RWPE1 (cell line): ENCODE results near the gene THAP4.

Experiments used
- CTCF ChIA-PET: fragments of 350-600 bp; sonication (Branson Sonifier 250); formaldehyde crosslinking; extraction: SDS; loops from one replicate; lab custom pipeline; 2021; lab: Yijun Ruan, JAX
- POLR2A ChIA-PET: fragments of 400-600 bp; formaldehyde crosslinking; extraction: SDS; loops from one replicate; lab custom pipeline; 2020; ENCODE audit warnings: antibody characterized with exemption; ENCODE audit not compliant: low non-redundant PET; lab: Yijun Ruan, JAX
- DNase-seq: peaks from one replicate; pipeline ENCODE4 v3.0.0; 2012; ENCODE audit warnings: low spot score
- H3K27ac ChIP-seq: fragments of 450-650 bp; 2 replicates; pipeline ENCODE4 v1.5.1; 2017
- TF ChIP-seq, protein P1 (sequence below): fragments of 450-650 bp; conservative IDR thresholded peaks from 2 replicates; pipeline ENCODE4 v1.5.1; 2017; ENCODE audit warnings: low read depth, mild to moderate bottlenecking

THAP4 gene

DNA sequence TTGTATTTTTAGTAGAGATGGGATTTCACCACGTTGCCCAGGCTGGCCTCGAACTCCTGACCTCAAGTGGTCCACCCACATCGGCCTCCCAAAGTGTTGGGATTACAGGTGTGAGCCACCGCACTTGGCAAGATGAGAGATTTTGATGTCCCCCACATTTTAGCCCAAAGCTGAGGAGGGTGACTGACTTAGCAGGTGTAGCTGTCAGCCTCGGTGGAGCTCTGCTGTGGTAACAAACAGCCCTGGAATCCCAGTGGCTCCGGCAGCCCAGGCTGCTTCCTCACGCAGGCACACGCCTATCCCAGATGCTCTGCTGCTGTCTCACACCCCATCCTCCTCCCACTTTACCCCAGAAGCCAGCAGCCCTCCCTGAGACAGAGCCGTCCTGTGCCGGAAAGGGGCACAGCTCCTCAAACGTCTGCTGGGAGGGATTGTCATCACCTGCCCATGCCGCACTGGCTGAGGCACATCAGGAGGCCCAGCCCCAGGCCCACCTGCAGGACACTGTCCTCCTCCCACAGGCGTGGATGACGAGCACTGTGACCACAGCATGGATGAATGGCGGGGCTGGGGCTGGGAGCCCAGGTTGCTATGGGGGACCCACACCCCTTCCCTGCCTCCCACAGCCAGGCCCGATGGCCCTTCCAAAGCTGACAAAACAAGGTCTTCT is 89.0 kb downstream of the THAP4 start:
- no peak for DNase-seq
- ChIA-PET POLR2A (interaction anchor here (0.9 kb wide), 1 partner anchor 10 kb away, joined by 4 read pairs; the partner anchor contains the start of gene BOK), CTCF (interaction anchor here (0.6 to 0.7 kb wide), 3 partner anchors 29 to 141 kb away, joined by 3 to 4 read pairs (median 3); no protein-coding TSS in a partner anchor)
- TF ChIP-seq, protein P1, sequence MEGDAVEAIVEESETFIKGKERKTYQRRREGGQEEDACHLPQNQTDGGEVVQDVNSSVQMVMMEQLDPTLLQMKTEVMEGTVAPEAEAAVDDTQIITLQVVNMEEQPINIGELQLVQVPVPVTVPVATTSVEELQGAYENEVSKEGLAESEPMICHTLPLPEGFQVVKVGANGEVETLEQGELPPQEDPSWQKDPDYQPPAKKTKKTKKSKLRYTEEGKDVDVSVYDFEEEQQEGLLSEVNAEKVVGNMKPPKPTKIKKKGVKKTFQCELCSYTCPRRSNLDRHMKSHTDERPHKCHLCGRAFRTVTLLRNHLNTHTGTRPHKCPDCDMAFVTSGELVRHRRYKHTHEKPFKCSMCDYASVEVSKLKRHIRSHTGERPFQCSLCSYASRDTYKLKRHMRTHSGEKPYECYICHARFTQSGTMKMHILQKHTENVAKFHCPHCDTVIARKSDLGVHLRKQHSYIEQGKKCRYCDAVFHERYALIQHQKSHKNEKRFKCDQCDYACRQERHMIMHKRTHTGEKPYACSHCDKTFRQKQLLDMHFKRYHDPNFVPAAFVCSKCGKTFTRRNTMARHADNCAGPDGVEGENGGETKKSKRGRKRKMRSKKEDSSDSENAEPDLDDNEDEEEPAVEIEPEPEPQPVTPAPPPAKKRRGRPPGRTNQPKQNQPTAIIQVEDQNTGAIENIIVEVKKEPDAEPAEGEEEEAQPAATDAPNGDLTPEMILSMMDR, result no peak
- H3K27ac ChIP-seq, result no peak overlapping the region; the same call in 1 of the 2 replicates

GRCh38 chr2:241546771-241547498 is 90.0 kb downstream of the THAP4 start:
- ChIA-PET POLR2A (no interaction called here), CTCF (interaction anchor here (0.6 to 0.7 kb wide), 3 partner anchors 30 to 73 kb away, joined by 3 to 6 read pairs (median 3); no protein-coding TSS in a partner anchor)
- H3K27ac ChIP-seq, result peak overlapping the region; percentile 42; the same call in 1 of the 2 replicates
- DNase-seq, result peak; percentile 21
- TF ChIP-seq, protein P1, result no peak

GRCh38 chr2:241545523-241546473 is 91.2 kb downstream of the THAP4 start:
- H3K27ac ChIP-seq, result peak overlapping the region; percentile 12; the same call in 1 of the 2 replicates
- ChIA-PET CTCF (no interaction called here), POLR2A (no interaction called here)
- TF ChIP-seq, protein P1, result no peak
- no peak for DNase-seq

GRCh38 chr2:241545106-241545505 is 91.9 kb downstream of the THAP4 start:
- POLR2A ChIA-PET, result no interaction called here
- H3K27ac ChIP-seq, result peak overlapping the region; percentile 12; the same call in 1 of the 2 replicates
- DNase-seq, result no peak
- TF ChIP-seq, protein P1, result no peak
- CTCF ChIA-PET, result no interaction called here

- TF ChIP-seq, protein P1, result no peak
- ChIA-PET CTCF (interaction anchor here (0.6 kb wide), 2 partner anchors 25 to 99 kb away, joined by 3 read pairs; no protein-coding TSS in a partner anchor), POLR2A (no interaction called here)
- no peak for DNase-seq
- no peak overlapping the region for H3K27ac ChIP-seq
These were observed 94.7 kb downstream of the THAP4 start for GRCh38 chr2:241542278-241542605.
